ENCODE results near the gene MUC12. TPM values are rescaled to one million over a fixed set of nuclear protein-coding genes. Genes with fewer than 3 reads are reported as not detected.
"Not testable (repeated sequence)": the region's sequence is repeated elsewhere in the genome, so short reads cannot be mapped to it uniquely, and the experiment has no call there.

The MUC12 gene
- total RNA-seq, 1 donor from 2014 or later: 0.72 TPM

GRCh38 chr7:100985033-100985797 lies 15.8 kb downstream of the MUC12 start:
- not testable (repeated sequence) for DNase-seq (ENCODE audit: low spot score)

DNA sequence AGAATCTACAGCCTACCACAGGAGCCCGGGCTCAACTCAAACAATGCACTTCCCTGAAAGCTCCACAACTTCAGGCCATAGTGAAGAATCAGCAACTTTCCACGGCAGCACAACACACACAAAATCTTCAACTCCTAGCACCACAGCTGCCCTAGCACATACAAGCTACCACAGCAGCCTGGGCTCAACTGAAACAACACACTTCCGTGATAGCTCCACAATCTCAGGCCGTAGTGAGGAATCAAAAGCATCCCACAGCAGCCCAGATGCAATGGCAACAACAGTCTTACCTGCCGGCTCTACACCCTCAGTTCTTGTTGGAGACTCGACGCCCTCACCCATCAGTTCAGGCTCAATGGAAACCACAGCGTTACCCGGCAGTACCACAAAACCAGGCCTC lies 22.3 kb downstream of the MUC12 start:
- DNase-seq (ENCODE audit: low spot score): no peak

- DNase-seq (ENCODE audit: low spot score): not testable (repeated sequence)
Measured at GRCh38 chr7:100992280-100992679, 22.9 kb downstream of the MUC12 start.

DNA sequence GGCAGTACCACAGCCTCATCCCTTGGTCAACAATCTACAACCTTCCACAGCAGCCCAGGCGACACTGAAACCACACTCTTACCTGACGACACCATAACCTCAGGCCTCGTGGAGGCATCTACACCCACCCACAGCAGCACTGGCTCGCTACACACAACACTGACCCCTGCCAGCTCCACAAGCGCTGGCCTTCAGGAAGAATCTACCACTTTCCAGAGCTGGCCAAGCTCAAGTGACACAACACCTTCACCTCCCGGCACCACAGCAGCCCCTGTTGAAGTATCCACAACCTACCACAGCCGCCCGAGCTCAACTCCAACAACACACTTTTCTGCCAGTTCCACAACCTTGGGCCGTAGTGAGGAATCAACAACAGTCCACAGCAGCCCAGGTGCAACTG lies 25.3 kb downstream of the MUC12 start:
- not testable (repeated sequence) for DNase-seq (ENCODE audit: low spot score)

GRCh38 chr7:100998530-100998929 lies 29.2 kb downstream of the MUC12 start:
- DNase-seq (ENCODE audit: low spot score): not testable (repeated sequence)

DNA sequence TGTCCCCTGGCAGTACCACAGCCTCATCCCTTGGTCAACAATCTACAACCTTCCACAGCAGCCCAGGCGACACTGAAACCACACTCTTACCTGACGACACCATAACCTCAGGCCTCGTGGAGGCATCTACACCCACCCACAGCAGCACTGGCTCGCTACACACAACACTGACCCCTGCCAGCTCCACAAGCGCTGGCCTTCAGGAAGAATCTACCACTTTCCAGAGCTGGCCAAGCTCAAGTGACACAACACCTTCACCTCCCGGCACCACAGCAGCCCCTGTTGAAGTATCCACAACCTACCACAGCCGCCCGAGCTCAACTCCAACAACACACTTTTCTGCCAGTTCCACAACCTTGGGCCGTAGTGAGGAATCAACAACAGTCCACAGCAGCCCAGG lies 30.0 kb downstream of the MUC12 start:
- not testable (repeated sequence) for DNase-seq (ENCODE audit: low spot score)

DNA sequence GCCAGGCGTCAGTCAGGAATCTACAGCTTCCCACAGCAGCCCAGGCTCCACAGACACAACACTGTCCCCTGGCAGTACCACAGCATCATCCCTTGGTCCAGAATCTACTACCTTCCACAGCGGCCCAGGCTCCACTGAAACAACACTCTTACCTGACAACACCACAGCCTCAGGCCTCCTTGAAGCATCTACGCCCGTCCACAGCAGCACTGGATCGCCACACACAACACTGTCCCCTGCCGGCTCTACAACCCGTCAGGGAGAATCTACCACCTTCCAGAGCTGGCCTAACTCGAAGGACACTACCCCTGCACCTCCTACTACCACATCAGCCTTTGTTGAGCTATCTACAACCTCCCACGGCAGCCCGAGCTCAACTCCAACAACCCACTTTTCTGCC lies 30.7 kb downstream of the MUC12 start:
- not testable (repeated sequence) for DNase-seq (ENCODE audit: low spot score)

DNA sequence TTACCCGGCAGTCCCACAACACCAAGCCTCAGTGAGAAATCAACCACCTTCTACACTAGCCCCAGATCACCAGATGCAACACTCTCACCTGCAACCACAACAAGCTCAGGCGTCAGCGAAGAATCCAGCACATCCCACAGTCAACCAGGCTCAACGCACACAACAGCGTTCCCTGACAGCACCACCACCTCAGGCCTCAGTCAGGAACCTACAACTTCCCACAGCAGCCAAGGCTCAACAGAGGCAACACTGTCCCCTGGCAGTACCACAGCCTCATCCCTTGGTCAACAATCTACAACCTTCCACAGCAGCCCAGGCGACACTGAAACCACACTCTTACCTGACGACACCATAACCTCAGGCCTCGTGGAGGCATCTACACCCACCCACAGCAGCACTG lies 33.0 kb downstream of the MUC12 start:
- DNase-seq (ENCODE audit: low spot score): not testable (repeated sequence)

DNA sequence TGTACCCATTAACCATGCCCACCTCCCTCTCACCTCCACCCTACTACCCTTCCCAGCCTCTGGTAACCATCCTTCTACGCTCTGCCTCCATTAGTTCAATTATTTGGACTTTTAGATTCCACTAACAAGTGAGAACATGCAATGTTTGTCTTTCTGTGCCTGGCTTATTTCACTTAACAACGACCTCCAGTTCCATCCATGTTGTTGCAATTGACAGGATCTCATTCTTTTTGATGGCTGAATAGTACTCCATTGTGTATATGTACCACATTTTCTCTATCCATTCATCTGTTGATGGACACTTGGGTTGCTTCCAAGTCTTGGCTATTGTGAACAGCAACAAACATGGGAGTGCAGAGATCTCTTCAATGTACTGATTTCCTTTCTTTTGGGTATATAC lies 38.0 kb downstream of the MUC12 start:
- DNase-seq (ENCODE audit: low spot score): not testable (repeated sequence)

DNA sequence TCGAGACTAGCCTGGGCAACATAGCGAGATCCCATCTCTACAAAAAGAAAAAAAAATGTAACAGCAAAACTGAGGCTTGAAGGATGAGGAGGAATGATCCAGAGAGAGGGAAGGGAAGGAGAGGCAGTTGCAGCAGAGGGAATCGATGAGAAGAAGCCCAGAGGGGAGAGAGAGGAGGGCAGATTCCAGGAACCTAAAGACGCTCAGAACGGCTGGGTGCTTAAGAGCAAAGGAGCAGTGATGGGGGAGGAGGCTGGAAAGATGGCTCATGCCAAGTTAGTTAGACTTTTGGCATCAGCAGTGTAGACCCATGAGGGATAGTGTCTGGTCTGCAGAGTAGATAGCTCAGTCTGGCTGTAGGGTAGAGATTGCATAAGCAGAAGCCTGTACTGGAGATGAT lies 40.3 kb downstream of the MUC12 start:
- no peak for DNase-seq (ENCODE audit: low spot score)

- DNase-seq (ENCODE audit: low spot score): no peak
Measured at GRCh38 chr7:101012931-101013330, 43.6 kb downstream of the MUC12 start.

GRCh38 chr7:101015626-101016025 lies 46.3 kb downstream of the MUC12 start:
- no peak for DNase-seq (ENCODE audit: low spot score)

DNA sequence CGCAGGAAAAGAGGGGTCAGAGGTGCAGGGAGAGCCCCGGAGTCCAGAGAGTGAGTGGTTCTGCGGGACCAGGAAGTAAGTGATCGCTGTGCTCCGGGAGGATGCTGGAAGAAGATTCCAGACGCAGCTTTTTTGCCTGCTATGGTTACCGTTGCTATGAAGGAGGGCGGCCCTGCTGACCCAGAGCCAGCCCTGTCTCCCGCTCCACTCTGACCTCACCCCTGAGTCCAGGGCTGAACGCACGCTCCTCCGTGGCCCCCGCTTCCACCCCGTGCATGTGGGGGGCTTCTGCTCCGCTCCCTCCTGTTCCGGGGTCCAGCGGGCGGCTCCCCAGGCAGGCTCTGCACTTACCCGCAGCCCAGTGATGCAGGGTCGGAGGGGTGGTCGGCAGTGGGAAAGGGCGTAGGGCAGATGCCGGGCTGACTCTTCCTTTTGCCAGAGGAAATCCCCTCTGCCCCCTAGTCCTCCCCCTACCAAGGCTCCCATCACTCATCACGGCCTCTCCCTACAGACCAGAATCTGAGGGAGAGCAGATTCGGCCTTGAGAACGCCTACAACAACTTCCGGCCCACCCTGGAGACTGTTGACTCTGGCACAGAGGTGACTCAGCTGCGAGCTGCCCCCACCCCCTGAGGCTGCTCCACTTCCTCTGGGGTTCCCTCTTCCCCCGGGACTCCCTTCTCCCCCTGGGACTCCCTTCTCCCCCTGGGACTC lies 47.9 kb downstream of the MUC12 start:
- peak; percentile 38 for DNase-seq (ENCODE audit: low spot score)

DNA sequence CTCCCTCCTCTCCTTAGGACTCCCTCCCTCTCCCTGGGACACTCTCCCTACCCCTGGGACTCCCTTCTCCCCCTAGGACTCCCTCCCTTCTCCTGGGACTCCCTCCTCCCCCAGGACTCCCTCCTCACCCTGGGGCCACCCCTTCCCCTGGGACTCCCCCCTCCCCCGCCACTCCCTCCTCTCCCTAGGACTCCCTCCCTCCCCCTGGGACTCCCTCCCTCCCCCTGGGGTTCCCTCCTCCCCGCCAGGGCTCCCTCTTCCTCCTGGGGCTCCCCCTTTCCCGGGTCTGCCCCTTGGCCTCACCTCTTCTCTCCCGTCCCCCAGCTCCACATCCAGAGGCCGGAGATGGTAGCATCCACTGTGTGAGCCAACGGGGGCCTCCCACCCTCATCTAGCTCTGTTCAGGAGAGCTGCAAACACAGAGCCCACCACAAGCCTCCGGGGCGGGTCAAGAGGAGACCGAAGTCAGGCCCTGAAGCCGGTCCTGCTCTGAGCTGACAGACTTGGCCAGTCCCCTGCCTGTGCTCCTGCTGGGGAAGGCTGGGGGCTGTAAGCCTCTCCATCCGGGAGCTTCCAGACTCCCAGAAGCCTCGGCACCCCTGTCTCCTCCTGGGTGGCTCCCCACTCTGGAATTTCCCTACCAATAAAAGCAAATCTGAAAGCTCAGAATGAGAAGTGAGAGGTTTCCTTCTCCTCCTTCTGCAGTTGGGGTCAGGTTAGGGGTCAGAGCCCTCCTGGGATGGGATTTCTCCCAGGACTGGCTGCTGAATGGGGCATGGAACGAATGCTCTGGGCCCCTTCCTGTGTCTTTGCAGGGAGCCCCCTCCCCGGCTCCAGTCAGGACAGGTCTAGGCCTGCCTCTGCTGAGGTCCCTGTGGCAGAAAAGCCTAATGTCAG lies 49.2 kb downstream of the MUC12 start:
- no peak for DNase-seq (ENCODE audit: low spot score)

GRCh38 chr7:101020444-101020843 lies 51.1 kb downstream of the MUC12 start:
- no peak for DNase-seq (ENCODE audit: low spot score)

DNA sequence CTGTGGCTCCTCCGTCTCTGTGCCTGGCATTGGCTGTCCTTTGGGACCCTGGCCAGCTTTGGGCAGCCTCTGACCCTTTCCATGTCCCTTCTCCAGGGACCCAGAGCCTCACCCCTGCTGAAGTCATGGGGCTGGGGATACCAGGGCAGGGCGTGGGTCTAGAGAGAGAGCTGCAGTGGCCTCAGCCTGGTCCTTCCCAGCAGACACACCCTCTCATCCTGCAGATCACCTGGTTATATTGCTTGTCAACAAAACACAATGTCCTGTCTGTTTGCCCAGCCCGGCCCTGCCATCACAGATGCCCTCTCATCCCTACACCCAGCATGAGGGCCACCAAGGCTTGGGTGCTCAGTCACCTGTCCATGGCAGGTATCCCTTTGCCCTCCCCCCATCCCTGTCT lies 52.3 kb downstream of the MUC12 start:
- DNase-seq (ENCODE audit: low spot score): no peak

DNA sequence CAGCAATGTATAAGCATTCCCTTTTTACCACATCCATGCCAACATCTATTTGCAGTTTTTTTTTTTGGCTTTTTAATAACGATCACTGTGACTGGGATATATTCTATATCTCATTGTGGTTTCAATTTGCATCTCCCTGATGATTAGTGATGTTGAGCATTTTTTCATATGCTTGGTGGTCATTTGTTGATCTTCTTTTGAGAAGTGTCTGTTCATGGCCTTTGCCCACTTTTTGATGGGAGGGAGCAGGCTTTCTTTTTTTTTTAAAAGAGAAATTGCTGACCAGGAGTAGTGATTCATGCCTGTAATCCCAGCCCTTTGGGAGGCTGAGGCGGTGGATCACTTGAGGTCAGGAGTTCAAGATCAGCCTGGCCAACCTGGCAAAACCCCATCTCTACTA lies 54.5 kb downstream of the MUC12 start:
- no peak for DNase-seq (ENCODE audit: low spot score)

DNA sequence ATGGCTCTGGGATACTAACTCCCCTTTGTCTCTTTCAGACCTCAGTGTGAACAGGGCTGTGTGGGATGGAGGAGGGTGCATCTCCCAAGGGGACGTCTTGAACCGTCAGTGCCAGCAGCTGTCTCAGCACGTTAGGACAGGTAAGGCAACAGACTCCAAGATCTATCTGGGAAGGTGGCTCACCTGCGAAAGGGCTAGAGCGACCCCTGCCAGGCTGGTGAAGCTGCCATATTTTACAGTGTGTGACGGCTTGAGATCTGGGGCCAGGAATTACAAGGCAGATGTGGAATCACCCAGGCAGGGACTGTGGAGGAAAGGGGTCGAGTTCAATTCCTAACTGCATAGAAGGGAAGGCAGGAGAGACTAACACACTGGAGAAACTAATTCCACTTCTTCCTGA lies 61.7 kb downstream of the MUC12 start:
- DNase-seq (ENCODE audit: low spot score): no peak

DNA sequence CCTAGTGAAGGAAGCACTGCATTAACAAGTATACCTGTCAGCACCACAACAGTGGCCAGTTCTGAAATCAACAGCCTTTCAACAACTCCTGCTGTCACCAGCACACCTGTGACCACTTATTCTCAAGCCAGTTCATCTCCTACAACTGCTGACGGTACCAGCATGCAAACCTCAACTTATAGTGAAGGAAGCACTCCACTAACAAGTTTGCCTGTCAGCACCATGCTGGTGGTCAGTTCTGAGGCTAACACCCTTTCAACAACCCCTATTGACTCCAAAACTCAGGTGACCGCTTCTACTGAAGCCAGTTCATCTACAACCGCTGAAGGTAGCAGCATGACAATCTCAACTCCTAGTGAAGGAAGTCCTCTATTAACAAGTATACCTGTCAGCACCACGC lies 66.6 kb downstream of the MUC12 start:
- no peak for DNase-seq (ENCODE audit: low spot score)

DNA sequence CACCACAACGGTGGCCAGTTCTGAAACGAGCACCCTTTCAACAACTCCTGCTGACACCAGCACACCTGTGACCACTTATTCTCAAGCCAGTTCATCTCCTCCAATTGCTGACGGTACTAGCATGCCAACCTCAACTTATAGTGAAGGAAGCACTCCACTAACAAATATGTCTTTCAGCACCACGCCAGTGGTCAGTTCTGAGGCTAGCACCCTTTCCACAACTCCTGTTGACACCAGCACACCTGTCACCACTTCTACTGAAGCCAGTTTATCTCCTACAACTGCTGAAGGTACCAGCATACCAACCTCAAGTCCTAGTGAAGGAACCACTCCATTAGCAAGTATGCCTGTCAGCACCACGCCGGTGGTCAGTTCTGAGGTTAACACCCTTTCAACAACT lies 71.9 kb downstream of the MUC12 start:
- not testable (repeated sequence) for DNase-seq (ENCODE audit: low spot score)

DNA sequence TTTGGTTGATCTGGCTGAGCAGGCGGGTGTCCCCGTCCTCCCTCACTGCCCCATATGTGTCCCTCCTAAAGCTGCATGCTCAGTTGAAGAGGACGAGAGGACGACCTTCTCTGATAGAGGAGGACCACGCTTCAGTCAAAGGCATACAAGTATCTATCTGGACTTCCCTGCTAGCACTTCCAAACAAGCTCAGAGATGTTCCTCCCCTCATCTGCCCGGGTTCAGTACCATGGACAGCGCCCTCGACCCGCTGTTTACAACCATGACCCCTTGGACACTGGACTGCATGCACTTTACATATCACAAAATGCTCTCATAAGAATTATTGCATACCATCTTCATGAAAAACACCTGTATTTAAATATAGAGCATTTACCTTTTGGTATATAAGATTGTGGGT lies 89.0 kb downstream of the MUC12 start:
- peak; percentile 53 for DNase-seq (ENCODE audit: low spot score)

GRCh38 chr7:101059620-101059942 lies 90.2 kb downstream of the MUC12 start:
- DNase-seq (ENCODE audit: low spot score): no peak

Measured in mucosa of gallbladder (tissue), 1 donor.